HG03457 (cell line): ENCODE results near the gene RARB.

Source experiments
- ATAC-seq: cut with Tn5 transposase; IDR thresholded peaks from one replicate; pipeline ENCODE4 v1.9.1; 2021; ENCODE audit warnings: moderate number of reproducible peaks; ENCODE audit not compliant: unreplicated experiment

RARB gene

DNA sequence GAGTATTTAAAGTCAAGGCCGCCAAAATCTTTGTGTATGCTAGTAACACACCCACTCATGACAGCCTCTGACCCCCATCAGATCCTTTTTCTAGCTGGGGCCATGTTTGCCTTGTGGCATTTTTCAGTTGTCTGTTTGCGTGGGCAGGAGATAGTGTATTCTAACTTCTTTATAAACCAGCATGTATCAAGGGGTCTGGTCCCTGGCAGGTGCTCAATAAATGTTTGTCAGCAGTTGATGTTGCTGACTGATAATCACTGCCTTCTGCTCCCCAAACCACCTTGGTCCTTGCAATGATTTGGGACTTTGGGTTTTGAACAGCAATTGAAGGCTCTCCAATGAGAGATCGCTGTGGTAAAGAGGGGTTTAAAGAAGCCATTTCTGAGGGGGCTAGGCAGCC lies 19.2 kb downstream of the RARB start:
- no peak for ATAC-seq

DNA sequence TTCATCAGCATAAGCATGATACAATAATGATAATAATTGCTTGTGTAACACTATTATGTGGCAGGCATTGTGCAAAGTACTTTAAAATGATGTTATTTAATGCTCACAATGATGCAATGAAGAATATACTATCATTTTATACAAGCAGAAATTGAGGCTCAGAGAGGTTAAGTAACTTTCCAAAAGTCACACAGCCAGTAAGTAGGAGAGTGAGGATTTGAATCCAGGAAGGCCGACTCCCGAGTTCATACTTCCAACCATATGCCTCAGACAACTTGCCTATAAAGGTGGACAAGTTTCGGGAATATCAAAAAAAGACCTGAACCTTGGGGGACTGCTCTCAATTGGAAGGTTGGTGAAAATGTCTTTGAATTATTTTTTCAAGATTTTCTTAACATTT lies 19.9 kb downstream of the RARB start:
- ATAC-seq: no peak

DNA sequence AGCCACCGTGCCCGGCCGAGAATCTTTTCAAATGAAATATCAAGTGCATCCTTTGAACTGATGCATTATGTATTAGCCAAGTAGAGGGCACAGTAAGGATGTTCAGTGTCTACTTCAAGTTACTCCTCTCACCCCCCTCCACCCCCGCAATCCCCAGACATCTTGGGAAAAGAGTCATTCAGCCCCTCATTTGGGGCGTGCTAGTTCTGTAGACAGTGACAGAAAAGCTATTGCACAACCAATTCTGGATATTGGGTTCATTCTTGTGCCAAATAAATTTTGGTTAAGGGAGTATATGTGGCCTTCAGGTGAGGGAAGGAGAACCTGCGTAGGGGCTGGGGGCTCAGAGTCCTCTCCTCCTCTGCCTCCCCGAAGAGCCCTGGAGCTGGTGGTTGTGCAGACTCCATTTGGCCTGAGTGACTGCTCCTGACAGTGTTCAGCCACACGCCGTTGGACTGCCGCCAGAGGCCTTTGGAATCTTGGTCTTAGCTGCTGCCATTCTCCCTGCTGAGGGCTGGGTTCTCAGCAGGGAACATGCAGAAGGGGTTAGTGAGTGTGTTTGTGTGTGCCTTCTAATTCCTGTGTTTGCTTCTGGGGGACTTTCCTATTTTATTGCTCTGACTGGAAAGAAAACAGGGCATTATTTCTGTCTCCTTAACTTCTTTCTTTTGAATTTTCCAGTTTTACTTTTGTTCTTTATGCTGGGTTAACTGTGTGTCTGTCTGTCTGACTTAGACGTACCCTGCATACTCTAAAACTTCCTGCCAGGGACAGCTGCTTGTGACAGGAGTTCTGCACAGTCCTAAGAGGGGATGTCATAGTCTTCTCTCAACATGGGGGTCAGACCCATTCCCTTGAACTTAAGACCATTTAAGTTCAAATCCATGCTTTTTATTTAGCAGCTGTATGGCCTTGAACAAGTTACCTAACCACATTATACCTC lies 21.0 kb downstream of the RARB start:
- ATAC-seq: no peak

DNA sequence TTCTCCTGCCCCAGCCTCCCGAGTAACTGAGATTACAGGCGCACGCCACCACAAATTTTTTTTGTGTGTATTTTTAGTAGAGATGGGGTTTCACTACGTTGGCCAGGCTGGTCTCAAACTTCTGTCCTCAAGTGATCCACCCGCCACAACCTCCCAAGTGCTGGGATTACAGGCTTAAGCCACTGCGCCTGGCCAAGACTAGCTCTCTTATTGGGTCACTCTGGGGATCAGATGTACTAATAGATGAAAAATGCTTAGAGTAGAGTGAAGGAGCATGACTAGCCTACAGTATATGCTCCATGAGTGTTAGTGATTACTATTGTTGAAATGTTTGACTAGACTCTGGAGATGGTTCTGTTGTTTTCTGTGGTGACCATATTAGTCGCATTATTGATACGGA lies 21.8 kb downstream of the RARB start:
- ATAC-seq: no peak

DNA sequence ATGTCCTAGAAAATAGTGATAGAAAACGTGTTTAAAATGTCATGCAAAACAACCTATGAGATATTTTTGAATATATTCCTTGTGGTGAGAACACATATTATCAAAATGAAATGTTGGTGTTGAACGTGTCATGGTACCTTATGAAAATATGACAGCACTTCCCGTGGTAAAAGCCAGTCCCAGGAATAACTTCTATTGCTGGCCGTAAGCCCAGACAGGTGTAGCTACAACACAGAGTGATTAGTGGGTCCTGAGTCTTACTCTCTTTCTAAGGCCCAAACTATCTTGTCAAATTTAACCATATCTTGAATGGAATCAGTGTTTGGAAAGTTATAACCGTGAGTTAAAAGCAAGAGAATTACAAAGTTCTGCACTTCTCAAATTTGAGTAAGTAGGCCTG lies 24.1 kb downstream of the RARB start:
- ATAC-seq: no peak

DNA sequence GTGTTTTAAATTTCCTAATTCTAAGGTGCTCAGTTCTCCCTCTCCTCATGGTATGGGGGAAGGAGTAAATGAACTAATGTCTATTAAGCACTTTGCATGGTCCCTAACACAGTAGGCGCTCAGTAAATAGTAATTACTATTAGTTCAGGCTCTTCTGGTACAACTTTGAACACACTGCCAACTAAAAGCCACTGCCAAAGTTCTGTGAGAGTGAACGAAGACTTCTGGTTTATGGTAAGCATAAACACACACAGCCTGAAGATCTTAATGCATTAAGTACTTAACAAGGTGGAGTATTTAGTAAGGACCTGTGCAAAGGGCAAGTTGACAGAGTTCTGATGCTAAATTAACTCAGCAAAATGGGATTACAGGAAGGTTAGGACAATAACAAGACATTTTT lies 24.7 kb downstream of the RARB start:
- no peak for ATAC-seq

DNA sequence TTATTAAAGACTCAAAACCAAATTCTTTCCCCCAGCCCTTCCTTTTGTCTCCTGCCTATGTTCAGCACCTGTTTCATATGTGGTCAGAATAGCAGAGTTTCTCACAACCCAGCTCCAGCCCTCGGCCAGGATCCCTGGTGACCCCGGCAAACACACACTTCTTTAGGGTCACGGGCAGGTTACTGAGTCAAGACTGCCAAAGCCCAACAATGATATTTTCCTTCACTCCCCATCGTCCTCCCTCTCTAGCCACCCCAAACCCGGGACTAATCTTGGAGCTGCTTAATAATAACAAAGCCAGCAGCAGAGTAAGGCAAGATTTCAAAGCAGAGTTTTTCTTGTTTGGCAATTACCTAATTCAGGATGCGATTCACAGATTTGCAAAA lies 25.5 kb downstream of the RARB start:
- no peak for ATAC-seq

DNA sequence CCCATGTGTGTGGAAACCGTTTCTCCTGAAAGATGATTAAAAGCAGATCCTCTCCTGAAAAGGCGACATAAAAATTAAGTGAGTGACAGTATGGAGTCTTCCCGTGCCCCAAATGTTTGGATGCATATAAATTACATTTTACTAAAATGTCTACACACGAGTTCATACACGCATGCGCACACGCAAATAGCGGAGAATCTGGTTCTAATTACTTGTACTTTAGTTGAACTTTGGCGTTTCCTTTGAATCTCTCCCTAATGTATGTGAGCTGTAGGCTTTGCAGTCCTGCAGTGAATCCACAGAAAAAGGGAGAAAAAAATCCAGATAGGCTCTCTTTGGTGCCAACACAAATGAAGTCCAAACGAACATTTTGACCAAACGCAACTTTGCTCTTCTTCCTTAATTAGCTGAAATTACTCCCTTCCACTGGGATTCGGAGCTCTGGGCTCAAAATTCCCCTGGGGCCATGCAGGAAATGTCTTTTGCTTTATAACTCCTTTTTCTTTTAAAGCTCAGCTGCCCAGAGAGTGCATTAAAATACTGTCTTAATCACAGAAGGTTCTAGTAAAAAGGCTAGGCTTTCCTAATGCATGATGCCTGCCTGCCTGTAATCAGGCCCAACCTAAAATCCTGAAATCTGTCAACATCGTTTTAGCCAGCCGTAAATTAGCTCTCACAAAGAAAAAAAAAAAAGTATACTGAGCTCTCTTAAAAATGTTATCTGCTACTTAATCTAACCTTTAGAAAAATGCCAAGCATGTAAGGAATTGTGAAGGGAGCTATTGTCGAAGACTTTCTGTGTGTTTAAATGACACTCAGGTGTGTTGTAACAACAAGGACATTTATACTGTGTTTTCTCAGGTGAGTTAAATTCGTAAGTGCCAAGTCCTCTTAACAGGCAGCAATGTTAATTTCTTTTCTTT lies 26.2 kb downstream of the RARB start:
- no peak for ATAC-seq

DNA sequence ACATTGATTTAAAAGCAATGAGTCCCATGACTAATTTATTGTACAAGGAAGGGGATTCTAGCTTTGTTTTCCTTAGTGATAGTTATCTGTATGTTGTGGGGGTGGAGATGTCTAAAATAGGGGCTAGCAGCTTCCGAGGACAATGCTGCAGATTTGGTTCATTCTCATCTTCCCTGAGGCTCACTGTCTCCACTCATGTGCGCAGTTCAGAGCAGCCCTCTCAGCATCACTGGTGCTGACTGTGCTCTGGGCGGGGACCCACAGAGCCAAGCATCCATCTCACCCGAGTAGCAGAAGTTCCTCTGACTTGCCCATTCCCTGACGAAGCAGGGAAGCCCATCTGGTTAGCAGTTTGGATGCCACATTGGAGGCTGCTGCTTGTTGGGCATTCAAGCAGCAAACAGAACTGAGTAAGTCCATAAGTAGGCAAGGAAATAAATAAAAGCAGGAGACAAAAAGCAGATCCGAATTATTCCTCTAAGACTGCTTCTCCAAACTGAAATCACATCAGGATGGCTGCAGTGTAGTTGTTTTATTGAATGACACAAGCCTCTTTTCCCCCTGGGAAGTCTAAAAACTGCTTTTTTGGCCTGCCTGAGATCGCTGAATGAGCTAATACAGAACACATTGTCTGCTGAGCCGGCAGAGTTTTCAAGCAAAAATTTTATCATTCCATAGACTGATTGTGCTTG lies 27.5 kb downstream of the RARB start:
- no peak for ATAC-seq

DNA sequence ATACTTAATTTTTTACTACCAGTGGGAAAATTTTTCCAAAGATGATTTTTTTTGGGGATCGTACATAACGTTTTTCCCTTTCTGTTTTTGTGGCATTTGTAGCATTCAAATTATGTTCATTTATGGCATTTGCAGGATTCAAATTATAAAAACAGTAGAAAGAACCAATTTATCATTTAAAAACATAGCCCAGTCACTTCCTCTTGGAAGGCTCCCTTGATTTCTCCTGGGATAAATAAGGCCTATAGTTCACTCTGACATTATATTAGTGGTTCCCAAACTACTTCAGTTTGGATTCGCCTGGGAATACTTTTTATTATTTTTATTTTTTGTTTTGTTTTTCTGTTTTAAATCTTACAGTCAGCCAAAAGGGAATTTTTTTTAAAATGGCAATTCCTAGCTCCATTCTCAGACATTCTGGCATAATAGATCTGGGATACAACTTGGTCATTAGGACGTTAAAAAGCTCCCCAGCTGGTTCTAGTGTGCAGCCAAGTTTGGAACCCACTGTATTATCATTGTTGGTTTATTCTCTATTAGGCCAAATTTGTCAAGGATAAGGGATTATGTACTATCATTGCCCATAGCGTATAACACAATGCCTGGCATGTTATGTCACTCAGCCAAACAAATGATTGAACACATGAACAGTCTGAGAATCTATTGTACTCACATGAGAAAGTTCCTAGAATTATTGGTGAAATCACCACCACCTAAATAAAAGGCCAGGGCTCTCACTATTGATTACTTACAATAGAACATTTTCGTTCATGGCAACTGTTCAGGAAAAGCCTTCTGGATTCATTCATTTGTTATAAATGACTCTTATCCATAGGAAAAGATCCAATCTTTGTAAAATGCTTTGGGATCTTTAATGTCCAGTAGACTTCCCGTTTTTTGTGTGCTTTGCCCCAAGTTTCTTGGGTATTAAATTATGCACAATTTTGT lies 28.9 kb downstream of the RARB start:
- ATAC-seq: no peak

DNA sequence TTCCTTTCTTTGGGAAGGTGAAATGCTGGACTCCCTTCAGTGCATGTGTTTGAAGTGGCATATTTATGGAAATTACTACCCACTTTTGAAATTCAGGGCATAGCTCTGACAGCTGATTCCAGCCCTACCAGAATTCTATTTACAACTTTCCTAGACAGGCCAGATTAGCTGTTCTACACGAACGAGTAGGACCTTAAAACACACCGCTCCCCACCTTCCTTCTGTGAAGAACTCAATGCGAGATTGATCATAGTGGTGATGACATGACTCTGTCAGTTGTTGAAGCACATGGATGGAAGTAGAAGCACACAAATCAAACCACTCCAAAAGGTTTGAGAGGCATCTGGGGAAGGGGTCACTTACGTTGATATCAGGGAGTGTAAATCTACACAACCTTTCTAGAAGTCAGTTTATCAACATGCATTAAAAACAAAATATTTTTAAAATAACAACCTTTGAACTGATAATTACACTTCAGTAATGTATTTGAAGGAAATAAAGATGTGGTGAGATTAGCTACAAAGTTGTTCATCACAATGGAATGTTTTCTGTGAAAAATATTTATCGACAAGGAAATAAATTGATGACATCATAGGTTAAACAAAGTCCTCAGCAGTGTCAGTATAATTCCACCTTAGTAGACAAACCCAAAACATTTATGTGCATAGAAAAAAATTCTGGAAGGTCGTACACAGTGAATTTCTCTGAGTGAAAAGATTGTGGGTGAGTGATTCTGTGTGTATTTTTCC lies 29.8 kb downstream of the RARB start:
- no peak for ATAC-seq

DNA sequence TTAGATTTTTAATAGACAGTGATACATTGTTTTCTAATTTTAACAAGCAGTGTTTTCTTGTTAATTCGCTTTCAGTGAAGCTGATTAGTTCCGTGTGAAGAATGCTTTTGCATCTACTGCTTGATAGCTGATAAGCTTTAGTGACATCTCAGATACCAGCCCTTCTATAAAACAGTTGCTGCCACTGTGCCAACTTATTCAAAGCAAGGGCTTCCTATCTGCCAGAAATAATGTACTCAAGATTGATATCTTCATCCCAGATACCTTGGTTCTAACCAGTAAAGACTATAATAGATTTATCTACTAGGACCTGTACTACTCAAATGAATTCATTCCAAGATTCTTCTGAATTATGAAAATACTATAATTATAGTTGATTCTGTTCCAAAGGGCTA lies 30.4 kb downstream of the RARB start:
- no peak for ATAC-seq

DNA sequence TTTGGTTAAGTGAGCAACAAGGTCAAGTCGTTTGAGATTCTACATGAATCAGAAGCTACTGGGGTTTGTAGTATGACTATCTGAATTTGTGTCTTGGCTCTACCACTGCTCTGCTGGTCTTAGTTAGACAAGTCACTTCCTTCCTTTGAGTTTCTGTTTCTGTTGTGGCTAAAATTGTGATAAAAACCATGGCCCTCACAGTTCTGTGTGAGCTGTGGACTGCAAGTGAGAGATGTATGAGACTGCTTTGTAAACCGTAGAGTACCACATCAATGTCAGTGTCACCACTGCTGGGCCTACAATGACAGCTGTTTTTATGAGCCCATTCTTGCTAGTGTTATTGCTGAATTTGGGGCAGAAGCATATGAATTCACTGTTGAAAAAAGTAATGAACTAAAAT lies 32.7 kb downstream of the RARB start:
- ATAC-seq: peak; percentile 92

DNA sequence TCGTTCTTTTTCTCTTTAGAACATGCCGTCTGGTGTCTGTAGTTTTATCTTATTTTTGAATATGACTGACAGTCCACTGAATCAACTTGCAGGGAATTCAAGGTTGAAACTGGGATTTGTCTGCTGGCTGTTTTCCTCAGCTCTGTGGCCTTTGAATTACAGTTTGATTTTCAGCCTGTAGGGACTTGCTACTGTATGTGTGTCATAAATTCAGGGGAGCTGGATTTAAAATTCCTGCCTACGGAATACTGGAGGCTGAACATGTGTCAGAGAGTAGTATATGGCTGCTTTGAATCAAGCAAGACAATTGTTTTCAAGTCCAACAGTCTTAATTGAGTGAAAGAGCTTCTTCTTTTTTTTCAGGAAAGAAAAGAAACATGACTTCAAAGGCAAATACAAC lies 33.9 kb downstream of the RARB start:
- ATAC-seq: no peak

DNA sequence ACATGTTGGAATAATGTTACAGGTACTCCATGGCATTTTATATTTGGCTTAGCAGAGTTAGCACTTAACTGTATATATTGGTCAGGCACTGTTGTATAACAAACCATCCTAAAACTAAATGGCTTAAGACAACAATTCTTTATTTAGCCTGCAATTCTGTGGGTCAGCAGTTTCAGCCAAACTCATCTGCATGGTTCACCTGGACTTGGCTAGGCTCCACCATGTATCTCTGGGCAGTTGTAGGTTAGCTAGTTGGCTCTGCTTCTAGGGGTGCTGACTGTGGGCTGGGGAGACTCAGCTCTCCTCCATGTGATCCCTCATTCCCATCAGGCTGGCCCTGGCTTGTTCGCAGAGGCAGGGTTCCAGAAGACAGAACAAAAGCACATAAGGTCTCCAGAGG lies 34.4 kb downstream of the RARB start:
- ATAC-seq: no peak

DNA sequence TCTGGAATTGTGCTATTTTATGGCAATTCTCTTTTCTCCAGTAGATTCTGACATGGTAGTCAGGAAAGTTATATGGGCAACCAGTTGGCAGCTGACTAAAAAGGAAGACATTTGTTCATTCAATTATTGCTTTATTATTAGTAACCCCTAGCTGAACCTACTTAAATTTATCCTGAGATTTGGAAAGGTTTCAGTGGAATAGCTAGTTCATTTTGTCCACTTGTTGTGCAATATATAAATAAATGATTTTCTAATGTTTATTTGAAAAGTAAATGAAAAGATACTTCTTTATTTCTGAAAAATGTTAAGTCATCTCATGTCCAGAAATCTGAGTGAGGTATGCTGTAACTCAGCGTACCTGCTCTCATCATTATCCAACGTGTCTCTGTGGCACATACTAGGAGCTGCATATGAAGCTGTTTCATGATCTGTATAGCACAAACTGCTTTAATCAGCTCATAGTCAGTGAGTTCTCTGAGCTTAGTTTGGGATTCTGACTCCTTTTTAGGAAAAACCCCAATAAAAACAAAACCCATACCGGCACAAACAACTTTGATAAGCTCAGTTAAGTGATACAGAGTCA lies 35.9 kb downstream of the RARB start:
- no peak for ATAC-seq

DNA sequence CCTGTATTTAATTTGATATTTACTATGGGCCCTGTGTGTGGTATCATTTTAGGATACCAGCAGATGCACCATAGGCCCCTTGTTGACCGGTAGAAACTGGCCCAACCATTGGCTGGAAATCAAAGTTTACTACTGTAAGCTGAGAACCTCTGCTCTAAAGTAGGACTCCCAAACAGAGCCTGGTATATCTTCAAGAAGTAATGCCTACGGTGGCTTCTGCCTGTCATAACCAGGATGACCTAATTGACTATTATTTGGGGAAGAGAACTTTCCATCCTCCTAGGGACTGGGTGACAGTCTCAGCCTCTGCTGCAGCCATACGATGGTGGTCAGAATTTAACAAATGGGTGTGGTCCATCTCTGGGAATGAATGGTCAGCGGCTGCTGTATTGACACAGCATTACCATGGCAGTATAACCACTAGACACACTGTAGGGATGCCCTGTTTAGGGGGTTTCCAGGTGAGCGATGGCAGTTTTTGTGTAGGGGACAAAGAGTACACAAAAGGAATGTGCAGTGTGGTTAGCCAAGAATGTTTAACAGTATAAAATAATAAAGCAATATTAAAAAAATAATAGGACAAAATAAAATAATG lies 37.3 kb downstream of the RARB start:
- ATAC-seq: no peak

DNA sequence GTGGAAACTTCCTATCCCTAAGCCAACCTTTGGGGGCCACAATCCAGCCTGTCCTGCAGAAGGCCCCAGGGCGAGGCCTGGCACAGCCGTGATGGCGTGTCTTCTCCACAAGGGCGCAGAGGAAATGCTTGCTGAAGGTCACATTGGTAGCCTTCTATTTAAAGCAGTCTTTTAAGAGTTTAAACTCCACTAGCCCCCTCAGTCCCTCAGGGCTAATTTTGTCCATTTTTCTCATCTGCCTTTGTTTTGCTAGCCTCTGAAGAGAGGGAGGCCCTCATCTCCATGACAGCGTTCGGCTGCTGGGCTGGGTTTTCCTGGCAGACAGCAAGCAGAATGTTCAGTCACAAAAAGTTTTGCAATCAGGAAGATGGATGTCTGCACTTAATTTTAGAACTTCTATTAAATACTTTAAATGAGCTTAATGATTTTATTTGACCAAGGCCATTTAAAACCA lies 40.8 kb downstream of the RARB start:
- ATAC-seq: no peak

DNA sequence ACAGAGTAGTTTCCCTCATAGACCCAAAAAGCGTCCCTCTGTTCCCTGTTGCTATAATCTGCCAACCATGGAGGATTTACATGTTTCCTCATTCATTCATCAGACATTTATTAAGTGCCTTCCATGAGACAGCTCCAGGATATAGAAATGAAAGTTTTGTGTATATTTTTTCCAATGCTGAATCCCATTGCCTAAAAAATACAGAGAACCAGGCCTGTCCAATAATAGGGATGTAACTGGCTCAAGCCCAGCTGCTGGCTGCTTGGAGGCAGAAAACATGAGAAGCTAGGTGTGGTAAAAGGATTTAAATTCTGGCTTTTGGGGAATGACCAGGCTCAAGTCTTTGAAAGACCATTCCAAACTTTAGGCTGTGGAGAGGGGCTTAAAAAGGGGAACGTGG lies 41.5 kb downstream of the RARB start:
- no peak for ATAC-seq
